HG03159 (cell line): ENCODE results near the gene MRPS27.

Experiments
- ATAC-seq: cut with Tn5 transposase; IDR thresholded peaks from one replicate; pipeline ENCODE4 v1.9.1; 2021; ENCODE audit warnings: mild to moderate bottlenecking, moderate library complexity; ENCODE audit not compliant: unreplicated experiment

The MRPS27 gene

GRCh38 chr5:72266862-72267261, 53.2 kb downstream of the MRPS27 start:
- ATAC-seq, result no peak

DNA sequence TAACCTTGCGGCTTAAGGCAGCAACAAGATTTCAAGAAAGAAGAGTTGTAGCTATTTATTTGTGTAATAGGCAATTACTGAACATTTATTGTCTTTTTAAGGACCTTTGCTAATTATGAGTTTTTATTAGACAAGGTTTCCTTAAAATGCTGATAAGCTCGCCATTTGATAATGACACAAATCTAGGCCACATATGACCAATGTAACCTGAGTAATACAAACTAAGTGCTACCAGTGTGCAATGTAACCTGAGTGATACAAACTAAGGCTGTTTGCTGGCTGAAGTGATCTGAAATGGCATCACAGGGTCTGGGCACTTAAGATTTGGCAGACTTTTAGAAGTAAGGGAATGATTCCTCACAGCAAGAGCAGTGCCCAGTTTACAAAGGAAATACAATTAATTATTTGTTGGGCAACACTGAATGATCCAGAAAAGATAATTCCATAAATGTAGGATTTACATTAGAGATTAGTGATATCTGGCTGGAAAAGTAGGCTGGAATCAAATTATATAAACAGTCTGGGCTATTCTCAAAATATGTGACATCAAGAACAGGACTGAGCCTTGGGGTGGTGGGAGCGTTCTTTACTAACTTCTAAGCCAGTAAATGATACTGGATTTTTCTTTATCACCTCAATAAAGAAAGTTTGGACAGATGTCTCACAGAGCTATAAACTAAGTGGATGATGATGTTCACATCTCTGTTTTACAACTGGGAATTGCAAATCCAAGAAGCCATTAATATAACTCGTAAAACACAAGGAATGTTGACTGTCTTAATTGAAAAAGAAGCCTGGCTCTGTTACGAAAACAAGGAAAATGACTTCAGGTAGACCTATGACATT, 54.8 kb downstream of the MRPS27 start:
- ATAC-seq, result no peak

GRCh38 chr5:72256536-72256935, 63.5 kb downstream of the MRPS27 start:
- no peak for ATAC-seq

DNA sequence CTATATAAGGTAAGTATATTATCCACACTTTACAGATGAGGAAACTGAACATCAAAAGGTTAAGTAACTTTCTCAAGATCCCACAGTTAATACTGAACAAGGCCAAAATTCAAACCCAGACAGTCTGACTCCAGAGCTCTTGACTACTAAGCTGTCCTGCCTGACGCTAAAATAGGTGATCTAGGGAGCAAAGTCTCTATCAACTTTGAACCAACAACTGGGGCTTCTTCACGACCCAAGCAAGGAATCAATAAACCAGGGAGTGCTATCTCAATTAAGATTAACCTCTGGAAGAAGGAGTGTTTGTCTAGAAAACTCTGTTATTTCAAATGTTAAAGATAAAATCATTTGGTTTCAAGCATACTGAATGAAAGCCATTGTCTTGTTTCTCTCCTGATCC, 64.4 kb downstream of the MRPS27 start:
- no peak for ATAC-seq

- no peak for ATAC-seq
Observed at GRCh38 chr5:72255237-72255636, 64.8 kb downstream of the MRPS27 start.

- ATAC-seq, result no peak
Observed at GRCh38 chr5:72252574-72253155, 67.4 kb downstream of the MRPS27 start.

- no peak for ATAC-seq
Observed at GRCh38 chr5:72252008-72252407, 68.0 kb downstream of the MRPS27 start.

DNA sequence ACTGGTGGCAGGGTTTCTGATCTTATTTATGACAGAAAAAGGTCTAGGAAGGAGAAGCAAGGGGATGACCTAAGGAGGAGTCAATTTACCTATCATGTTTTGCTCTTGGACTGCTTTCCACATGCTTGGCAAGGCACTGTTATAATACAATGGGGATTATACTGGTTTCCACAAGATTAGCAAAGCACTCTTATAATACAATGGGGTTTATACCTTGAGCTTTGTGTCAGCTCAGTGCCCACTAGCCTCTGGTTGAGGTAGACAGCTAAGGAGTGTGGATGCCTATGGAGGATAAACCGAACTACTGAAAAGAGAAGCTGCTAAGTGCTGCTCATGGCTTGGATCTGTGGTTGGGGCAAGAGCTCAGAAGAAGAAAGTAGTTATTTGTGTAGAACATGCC, 68.7 kb downstream of the MRPS27 start:
- ATAC-seq, result no peak

- ATAC-seq, result no peak
Observed at GRCh38 chr5:72248410-72248981, 71.5 kb downstream of the MRPS27 start.

GRCh38 chr5:72246954-72247442, 73.0 kb downstream of the MRPS27 start:
- ATAC-seq, result no peak

- no peak for ATAC-seq
Observed at GRCh38 chr5:72245951-72246532, 74.0 kb downstream of the MRPS27 start.

DNA sequence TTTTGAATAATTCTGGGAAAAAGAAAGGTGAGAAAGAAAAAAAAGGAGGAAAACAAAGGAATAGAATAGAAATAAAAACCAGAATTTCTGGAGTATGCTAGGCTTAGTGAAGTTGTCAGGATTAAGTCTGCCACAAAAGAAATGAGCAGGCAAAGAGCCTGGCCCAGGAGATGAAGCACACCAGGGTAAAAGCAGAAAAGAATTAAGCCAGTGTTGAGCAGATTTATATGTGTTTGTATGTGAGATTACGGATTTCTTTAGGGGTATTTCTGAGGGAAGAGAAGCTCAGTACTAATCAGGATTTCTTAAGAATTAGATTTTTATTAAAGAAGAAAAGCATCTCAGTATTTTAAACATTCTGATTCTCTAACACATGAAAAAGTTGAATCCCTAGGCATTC, 74.5 kb downstream of the MRPS27 start:
- no peak for ATAC-seq

GRCh38 chr5:72244862-72245371, 75.1 kb downstream of the MRPS27 start:
- ATAC-seq, result peak; percentile 95

GRCh38 chr5:72243706-72244105, 76.3 kb downstream of the MRPS27 start:
- no peak for ATAC-seq

GRCh38 chr5:72242796-72243475, 77.1 kb downstream of the MRPS27 start:
- no peak for ATAC-seq

DNA sequence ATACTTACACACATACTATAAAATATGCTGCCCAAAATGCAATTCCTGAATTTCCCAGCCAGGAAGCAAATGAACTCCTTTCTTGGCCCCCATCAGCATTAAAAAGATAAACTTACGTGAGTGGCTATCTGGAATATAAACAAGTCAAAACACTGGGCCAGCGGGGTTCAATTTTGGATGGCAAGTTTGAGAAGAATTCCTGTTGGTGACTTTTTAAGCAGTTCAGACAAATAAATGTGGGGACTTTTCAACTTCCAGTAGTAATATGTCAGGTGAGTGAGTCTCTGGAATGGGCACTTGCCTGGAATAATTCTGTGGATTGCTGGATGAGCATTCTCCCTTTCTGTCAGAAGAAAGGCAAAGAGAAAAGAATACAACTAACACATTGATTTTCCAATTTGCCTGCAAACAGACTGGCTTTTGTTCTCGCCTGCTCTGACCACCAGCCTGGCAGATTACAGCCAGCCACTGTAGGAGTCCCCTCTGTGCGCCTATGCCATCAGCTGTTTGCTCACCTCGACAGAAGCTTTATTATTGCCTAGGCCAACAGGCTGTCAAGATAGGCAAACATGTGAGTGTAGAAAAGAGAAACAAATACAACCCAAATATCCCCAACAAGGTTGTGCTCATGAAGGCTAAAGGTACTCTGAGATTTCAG, 78.6 kb downstream of the MRPS27 start:
- ATAC-seq, result no peak

DNA sequence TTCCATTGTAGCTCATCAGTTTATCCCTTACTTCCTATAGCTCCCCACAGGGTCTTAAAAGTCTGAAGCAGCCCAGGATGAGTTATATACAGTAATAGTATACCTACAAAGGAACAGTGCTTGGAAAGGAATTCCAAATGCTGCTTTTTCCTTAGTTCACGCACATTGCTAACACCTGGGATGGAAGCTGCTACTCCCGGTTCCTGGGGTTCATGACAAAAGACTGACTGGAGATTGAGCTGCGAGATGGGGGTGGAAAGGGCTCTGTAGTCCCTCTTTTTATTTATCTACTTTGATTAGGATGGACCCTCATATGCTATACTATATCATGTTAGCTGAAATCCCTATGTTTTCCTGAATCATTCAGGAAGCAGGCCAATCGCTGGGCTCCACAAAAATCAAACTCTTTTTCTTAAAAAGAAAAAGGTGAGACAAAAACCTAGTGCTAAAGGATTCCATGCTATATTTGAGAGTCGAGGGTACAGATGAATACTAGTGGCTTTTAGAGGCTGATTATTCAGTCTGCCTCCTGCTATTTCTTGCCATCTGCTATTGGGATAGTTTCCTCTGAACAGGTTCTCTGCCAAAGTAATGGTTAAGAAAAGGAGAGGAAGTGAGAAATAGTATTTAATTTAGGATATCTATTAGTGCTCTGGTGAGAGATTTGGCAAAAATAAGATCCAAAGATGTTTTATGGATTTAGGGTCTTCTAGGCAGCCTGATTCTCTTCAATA, 81.2 kb downstream of the MRPS27 start:
- ATAC-seq, result no peak

- no peak for ATAC-seq
Observed at GRCh38 chr5:72237879-72238278, 82.2 kb downstream of the MRPS27 start.

DNA sequence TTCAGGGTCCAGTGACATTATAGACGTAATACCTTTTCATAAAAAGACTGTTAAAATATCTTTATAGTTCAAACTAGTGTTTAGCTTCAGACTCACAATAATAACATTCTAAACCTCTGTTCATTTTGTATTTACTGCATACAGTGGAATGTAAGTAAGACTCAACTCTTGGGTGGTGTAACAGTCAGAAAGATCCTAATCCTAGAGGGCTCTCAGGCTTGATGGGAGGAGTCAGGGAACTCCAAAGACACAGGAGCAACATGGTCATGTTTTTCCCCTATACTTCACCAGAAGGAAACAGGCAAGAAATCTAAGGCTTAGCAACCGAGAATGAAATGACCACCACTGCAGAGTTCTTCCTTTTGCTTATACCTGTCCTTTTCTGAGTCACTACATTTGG, 82.6 kb downstream of the MRPS27 start:
- ATAC-seq, result no peak

GRCh38 chr5:72235725-72236124, 84.3 kb downstream of the MRPS27 start:
- no peak for ATAC-seq
